HK-2 (cell line): ENCODE results near the gene CPNE2.

ENCODE experiments used
- DNase-seq: peaks from one replicate; pipeline ENCODE4 v3.0.0-alpha.2; 2018; ENCODE audit not compliant: unreplicated experiment

Gene CPNE2

DNA sequence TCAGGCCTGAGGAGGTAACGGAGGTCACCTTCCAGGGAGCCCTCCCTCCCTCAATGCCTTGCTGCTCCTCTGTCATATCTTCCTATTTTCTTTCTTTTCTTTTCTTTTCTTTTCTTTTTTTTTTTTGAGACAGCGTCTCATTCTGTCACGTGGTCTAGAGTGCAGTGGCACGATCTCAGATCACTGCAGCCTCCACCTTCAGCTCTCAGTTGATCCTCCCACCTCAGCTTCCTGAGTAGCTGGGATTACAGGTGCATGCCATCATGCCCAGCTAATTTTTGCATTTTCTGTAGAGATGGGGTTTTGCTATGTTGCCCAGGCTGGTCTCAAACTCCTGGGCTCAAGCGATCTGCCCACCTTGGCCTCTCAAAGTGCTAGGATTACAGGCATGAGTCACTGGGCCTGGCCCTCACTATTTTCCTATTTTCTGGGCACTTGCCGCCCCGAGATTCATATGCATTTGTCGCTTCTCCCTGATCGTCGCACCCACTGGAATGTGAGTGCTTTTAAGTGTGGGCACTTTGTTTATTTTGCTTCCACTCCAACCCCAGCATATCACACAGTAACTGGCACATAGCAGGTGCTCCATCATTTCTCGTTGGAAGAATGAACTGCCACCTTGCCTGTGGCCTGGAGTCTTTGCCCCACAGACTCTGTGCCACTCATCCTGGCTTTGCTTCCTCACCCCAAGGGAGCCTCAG is 31.7 kb downstream of the CPNE2 start:
- DNase-seq, result no peak

DNA sequence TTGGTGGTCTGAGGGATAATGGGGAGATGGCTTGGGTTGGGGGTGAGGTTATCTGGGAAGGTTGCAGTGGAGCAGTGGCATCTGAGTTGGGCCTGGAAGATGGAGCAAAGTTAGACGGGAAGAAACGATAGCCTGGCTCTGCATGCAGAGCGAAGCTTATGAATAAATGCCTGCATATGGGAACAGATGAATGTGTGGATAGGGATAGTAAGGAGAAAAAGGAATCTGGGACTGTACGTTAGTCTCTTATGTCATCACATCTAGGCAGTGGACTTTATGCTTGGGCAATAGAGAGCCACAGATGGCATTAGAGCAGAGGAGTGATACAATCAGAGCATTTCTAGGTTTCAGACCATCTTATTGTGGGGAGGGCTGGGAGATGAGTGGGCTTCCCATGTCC is 33.0 kb downstream of the CPNE2 start:
- no peak for DNase-seq

DNA sequence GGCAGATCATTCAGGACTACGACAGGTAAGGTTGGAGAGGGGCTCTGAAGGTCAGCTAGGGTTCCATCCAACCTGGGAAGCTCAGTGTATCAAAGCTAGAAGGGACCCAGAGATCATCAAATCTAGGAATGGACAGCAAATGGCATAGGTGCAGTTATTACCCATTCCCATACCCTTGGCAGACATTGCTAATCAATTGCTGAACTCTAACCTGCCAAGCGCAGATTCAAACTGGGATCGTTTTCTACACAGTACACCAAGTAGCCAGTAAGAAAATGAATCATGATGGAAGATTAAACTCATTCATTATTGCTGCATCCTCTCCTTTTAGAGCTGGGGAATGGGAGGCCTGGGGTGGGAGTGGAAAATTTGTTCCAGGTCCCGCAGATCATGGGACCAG is 33.6 kb downstream of the CPNE2 start:
- no peak for DNase-seq

DNA sequence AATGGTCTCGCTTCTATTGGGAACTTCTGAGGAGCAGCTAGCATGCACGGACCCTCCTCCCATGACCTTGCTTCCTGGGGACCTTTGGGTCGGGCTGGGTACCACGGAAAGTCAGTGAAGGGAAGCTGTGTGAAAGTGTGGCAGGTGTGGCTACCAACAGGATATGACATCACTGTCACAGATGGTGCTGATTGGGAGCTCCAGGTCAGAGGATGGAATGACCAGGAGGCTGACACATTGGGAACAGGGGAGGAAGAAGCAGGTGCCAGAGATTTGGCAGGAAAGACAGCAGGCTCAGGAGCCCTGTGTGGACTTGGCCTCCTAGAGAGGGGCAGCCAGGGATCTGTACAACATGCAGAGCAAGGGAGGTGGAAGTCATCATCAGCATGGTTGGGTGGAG is 34.0 kb downstream of the CPNE2 start:
- no peak for DNase-seq

DNA sequence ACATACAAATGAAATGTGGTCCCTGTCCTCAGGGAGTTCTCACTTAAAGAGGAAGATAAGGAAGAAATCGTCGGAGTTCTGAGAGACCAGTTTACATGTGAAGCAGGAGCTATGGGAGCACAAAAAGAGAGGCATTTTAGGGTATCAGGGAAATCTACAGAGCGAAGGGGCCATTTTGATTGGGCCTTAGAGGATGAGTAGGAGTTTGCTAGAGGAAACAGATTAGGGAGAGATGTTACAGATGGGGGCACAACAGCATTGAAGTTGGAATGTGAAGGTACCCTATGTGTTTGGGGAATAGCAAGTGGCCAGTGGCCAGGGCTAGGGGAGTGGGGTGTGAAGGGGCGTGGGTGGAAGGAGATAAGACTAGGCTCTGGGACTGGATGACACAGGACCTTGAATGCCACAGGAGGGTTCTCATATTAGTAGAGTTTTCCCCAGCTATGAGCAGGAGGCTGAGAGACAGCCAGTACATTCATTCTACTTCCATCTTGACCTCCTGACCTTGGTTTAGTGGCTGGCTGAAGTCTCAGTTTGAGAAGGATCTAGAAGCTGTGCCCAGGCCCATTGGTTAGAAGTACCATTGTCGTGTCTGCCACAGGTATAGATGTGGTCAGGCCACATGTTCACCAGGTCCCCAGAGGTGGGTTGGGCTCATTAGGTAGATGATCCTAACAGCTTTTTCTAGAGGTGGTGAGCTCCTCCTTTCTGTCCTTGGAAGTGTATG is 34.8 kb downstream of the CPNE2 start:
- DNase-seq, result no peak

DNA sequence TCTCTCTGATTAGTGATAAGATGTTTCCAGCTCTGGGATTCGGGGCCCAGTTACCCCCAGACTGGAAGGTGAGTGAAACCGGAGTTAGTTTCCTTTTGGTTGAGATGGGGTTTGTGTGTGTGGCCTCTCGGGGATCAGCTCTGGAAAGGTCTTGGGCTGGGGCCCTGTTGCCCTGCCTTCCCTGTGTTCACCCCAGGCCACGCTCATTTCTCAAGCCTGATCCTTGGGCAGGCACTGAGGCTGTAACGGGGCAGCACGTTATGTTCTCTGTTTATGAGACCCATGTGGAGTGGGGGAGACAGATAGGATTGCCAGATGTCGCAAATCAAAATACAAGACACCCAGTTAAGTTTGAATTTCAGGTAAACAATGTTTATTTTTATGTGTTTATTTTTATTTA is 35.5 kb downstream of the CPNE2 start:
- DNase-seq, result no peak

DNA sequence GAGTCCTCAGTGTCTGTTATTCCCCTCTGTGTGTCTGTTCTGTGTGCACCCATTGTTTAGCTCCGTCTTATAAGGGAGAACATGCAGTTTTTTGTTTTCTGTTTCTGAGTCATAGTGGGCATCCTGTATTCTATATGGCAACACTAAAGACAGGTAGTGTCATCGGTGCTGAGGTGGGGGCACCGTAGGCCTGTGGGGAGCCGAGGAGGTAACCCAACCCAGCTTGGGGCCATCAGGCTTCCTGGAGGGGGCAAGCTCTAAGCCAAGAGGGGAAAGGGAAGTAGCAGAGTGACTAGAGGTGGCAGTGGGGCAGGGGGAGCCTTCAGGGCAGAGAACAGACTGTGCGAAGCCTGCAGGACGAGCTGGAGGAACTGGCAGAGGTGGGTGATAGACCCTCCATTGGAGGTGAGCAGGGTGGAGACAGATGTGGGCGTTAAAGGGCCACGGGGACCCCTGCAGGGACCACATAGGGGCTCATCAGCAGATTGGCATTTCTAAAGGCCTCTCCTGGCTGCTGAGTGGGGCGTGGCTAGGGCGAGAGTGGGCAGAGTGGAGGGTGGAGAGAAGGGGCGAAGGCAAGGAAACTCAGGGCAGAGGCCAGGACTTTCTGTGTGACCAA is 36.5 kb downstream of the CPNE2 start:
- no peak for DNase-seq

DNA sequence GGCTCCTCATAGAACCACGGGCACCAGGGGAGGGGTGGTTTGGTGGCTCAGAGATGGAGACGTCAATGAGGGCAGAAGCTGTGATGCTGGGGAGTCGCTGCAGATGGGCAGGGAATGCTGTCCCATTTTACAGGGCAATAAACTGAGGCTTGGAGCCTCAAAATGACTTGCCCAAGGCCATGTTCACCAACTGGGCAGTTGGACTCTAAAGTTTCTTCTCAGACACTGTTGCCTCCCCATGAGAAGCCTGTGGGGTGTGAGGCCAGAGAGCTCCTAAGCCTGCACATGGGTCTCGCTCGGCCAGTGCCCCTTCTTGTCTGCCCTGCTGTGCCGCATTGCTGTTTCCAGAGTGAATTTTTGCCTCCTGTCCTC is 38.6 kb downstream of the CPNE2 start:
- DNase-seq, result no peak

DNA sequence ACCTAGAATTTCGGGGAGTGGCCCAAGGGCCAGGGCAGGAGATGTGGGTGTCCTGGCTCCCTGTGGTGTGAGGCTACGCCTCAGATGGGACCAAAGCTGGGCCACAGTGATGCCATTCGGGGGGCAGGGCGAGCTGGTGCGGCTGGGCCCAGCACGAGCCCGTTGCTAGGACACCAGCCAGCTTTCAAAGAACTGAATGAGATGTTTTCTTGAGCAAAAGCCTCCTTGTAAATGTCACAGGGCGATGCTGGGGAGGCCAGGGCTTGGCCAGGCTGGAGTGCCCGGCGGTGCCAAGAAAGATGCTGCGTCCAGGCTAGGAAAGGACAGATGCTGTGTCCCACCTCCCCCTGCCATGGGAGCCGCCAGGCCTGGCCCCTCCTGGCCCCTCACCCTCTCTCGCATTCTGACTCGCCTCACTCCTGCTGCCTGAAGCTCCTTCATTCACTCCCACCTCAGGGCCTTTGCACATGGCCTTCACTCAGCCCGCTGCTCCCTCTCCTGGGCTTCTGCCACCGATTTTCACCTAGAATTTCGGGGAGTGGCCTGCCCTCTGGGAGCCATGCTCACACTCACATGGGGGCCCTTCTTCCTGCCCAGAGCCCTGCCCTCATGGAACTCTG is 39.1 kb downstream of the CPNE2 start:
- no peak for DNase-seq

DNA sequence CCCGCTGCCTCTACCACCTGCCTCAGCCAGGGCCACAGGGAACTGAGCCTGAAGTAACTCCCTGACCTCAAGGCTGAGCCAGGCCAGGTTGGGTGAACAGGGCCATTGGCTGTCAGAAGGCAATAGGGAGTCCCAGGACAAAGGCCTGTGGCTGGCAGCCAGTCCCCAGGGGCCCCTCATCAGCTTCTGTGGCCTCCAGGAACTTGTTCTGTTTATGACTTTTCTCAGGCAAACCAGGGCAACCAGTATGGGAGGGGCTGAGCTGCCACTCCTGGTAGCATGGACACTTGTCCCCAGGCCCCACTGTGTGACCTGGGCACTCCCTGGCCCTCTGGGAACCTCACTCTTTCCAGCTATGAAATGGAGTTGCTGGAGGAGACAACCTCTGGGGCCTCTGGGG is 40.1 kb downstream of the CPNE2 start:
- DNase-seq, result no peak

DNA sequence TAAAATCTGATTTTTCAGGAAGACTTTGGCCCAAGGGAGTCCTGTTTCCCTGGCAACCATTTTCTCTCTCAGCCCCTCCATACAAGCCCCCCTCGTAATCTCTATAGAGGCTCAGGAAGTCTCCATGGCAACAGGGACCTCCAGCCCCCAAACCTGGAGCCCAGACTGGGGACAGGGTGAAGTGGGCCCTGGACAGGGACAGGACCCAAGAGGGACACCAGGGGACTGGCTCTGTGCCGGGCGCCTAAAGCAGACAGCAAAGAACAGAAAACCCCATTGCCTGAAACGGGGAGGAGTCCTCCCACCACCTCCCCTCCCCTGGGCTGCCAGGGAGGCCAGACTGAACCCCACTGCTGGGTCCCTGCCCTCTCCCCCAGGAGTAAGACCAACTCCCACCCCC is 40.6 kb downstream of the CPNE2 start:
- no peak for DNase-seq

DNA sequence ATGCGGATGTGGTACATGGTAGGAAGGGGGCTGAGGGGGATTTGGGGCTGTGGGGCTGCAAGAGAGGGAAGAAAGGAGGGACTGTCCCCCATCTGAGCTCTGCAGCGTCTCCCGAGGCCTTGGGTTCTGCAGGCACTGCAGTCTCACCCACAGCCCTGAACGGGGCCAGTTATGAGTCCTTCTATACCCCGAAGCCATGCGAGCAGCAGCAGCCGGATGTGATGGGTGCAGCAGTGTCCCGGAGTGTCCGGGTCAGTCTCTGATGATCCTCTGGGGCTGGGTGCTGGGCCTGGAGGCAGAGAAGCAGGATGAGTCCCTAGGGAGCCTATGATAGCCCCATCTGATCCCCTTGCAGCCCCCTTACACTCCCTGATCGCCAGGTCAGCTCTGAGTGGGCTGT is 41.5 kb downstream of the CPNE2 start:
- no peak for DNase-seq

DNA sequence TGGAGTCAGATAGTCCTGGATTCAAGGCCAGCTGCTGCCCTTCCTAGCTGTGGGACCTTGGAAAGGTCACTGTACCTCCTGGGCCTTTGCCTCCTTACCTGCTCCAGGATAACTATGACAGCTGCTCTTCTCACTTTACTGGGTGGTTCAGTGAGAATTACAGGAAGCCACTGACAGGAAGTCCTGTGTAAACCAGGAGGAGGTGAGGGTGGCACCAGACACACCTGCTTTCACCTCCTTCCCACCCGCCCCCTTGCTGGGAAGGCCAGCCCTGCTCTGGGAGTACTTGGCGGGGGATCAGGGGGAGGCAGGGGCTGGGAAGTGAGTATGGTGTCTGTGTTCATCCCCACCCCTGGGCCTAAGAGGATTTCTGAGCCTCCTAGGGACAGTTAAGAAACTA is 42.6 kb downstream of the CPNE2 start:
- DNase-seq, result no peak

DNA sequence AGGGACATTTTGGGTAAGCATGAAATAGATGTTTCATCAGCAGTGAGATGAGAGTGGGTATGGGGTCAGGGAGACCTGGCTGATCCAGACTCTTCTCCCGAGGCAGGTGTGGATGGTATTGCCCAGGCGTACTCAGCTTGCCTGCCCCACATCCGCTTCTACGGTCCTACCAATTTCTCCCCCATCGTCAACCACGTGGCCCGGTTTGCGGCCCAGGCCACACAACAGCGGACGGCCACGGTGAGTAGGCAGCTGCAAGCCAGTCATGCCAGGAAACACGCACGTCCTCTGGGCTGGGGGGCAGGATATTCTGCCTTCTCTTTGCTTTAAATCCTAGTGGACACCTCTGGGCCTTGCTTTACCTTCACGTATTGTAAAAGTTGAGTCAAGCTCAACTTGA is 44.7 kb downstream of the CPNE2 start:
- no peak for DNase-seq

DNA sequence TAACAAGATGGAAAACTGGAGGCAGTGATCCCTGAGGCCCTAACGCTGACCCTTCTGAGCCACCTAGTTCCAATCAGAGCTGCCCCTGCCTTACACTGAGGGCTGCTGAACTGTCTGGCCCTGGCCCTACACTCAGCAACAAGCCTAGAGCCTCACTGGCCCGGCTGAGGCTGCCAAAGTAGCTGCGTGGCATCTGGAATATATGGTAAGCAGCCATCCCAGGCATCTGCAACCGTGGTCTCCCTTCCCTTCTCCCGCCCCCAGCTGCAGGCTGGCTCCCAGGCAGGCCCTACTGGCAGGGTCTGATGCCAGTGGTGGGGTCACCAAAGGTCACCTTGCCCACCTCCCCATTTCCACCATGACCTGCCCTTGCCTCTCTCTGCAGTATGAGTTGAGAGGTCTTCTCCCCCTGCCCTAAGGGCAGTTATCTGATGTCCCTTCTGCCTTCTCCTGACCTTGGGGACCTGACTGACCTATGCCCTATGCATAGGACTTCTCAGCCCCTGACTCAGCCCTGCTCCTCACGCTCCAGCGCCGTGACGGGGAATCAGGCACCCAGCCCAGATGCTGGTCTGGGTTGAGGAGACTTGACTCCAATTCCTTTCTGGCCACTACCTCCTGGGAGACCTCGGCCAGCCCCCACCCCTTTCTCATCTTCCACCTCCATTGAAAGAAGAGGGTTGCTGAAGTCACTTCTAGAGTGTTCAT is 45.3 kb downstream of the CPNE2 start:
- no peak for DNase-seq

DNA sequence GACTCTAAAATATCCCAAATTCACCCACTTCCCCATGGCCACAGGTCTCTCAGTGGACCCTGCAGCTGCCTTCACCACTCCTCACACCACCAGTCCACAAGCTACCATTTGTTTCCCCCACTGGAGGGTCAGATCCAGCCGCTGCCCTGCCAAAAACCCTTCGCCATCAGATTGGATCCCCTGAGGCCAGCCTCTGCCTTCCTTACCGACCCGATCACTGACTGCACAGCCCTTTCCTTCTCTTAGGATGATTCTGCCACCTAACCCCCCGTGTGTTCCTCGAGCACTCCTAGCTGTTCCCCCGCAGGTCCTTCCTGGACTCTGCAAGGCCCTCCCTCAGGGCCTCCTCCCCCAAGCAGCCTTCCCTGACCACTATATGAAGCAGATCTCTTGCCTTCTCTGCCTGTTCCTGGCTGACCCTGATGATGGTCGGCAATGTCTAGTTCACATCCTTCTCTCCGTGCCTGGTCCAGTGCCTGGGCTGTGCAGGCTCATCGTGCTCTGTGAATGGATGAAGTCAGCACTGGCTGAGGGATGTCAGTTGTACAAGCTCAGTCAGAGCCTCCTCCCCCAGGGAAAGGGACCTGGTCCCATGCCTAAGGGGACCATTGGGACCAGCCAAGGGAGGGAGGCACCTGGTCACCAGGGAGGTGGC is 46.0 kb downstream of the CPNE2 start:
- DNase-seq, result no peak

DNA sequence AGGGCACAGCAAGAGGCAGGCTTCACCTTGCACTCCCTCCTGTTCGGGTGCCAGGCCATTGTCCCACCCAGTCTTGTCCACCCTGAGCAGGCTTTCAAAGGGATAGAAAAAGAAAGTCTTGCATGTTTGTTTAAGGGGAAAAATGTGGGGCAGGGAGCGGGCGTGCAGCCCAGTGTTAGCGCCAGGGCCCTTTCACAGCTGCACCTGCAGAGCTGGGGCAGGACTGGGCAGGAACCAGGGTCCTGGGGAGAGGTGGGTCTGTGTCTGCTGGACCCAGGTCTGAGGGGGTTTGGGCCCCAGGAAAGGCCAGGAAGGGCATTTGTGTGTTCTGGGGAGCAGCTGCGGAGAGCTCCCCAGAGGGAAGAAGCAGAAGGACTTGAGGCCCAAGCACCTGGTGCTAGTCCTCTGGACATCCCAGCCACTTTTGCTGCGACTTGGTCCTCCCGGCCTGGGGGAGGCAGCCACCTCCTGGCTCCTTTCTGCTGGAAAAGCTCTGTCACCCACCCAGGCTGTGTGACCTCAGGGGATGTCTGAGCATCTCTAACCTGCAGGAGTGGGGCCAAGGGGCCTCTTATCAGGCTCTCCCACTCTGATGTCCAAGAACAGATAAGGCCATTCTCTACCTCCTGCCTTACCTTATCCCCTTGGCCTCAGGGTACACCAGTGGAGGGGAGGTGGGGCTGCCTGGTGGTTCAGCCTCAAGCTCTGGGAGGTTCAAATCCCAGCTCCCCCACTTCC is 48.7 kb downstream of the CPNE2 start:
- DNase-seq, result no peak

DNA sequence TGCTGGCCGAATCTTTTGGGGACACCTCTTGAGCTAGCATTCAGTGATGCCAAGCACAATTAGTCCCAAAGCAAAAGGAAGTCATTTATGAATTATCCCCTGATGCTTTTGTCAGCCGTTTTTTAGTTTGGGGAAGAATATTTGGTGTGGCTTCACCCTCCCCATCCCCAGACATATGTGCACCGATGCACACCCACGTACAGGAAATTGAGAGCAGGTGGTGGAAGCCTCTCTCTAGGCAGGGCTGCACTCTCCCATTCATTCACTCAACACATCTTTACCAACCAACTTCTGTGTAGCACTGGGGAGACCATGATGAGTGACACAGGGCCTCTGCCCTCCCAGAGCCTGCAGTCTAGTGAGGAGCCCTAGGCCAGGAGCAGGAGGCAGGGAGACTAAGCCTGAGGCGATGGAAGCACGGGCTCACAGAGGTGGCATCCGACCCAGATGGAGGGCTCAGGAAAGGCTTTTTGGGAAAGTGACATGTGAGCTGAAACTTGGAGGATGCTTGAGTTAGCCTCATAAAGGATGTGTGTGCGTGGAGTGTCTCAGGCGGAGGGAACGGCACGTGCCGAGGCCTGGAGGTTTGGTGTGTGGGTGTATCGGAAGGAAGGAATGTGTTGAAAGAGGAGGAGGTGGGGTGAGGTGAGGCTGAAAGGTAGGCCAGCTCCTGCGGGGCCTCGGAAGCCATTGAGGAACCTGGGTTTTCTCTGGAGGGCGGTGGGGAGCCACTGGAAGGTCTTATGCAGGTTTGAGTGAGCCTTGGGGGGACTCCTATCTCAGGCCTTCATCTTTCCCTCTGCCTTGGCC is 49.6 kb downstream of the CPNE2 start:
- no peak for DNase-seq

DNA sequence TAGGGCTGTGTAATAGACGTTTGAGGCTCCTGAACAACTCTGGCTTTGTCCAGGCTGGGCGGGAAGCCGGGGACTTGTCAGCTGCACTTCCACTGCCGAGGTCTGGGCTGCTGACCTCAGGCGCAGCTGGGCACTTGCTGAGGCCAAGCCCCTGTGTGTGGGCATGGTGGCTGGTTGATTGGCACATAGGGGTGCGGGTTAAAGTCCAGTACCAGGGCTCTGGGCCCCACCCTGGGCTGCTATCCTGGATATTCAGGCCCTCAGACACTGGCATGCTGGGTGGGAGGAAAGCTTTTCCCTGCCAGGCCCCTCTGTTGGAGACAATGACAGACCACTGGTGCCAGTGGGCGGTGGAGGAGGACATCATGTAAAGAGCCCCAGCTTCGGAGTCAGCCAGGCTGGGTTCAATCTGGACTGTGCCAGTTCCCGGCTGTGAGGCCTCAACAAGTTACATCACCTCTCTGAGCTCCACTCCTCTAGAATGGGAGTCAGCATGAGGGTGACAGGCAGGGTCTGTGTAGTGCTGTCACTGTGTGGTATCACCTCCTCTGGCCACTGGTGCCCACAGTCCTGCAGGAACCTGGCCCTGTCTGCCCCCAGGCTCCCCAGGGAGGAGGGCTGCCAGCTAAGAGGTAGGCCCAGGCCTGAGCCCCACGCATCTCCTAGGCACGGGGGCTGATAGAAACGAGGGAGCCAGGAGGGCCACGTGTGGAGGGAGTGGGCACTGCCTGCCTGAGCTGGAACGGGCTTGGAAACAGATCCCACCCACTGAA is 51.0 kb downstream of the CPNE2 start:
- no peak for DNase-seq
